Heart left ventricle (tissue), 13 donors: ENCODE results near the gene GPR143.

Experiments used
- POLR2A ChIP-seq, 2 donors: fragments of 450-650 bp; IDR thresholded peaks; one replicate each; pipeline ENCODE4 v1.6.1; 2017; ENCODE audit warnings: antibody characterized with exemption in 2 of 2, mild to moderate bottlenecking in 2 of 2, moderate library complexity in 2 of 2
- TF ChIP-seq, protein P1 (sequence below), 12 donors: fragments of 200-600 bp; sonication (generic) in 4 of 12; IDR thresholded peaks; one replicate each; pipeline versions ENCODE4 v1.5.0 to v1.8.0; 2018 to 2022; ENCODE audit warnings: antibody characterized with exemption in 12 of 12, mild to moderate bottlenecking in 5 of 12
- donor health status: ischemic (EF 13 %, LVEDD 7.1; RV severe dilation, severe dysfunction).
- donor health status: DM: no; HTN: yes; CAD: no.
- donor health status: DM: no; HTN: no; CAD: no.
- donor health status: ischemic (EF 25% LVEDD 6.9; RV normal size, moderate dysfunction).
- donor health status: ischemic (EF 25% LVEDD 5.7; RV mildly dilated, moderate dysfunction).
- donor health status: ischemic (EF 35%, LVEDD 5.7; RV mildly dilated, moderate dysfunction).
- donor health status: nonischemic (EF 11% LVEDD 7.7; RV severe dilation, severe dysfunction).
- donor health status: DM: yes; HTN: yes; CAD: no.
- donor health status: PGD.
- donor health status: ischemic (EF 29% LVEDD 5.4; RV normal size, mild dysfunction).
- donor health status: nonischemic (EF 23%, LVEDD 6.1; RV moderate dilation, normal function).

GRCh38 chrX:9698576-9698975, 67.1 kb downstream of the GPR143 start:
- TF ChIP-seq, protein P1, sequence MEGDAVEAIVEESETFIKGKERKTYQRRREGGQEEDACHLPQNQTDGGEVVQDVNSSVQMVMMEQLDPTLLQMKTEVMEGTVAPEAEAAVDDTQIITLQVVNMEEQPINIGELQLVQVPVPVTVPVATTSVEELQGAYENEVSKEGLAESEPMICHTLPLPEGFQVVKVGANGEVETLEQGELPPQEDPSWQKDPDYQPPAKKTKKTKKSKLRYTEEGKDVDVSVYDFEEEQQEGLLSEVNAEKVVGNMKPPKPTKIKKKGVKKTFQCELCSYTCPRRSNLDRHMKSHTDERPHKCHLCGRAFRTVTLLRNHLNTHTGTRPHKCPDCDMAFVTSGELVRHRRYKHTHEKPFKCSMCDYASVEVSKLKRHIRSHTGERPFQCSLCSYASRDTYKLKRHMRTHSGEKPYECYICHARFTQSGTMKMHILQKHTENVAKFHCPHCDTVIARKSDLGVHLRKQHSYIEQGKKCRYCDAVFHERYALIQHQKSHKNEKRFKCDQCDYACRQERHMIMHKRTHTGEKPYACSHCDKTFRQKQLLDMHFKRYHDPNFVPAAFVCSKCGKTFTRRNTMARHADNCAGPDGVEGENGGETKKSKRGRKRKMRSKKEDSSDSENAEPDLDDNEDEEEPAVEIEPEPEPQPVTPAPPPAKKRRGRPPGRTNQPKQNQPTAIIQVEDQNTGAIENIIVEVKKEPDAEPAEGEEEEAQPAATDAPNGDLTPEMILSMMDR (IDR thresholded peaks at IDR 0.05), result no peak
- no peak for TF ChIP-seq POLR2A (IDR thresholded peaks at IDR 0.05)
